ENCODE results near the gene SND1. TPM values are rescaled to one million over a fixed set of nuclear protein-coding genes. Genes with fewer than 3 reads are reported as not detected.

Gene SND1
- 100 to 1,000 TPM; 260 to 267 (median 267) TPM for total RNA-seq

DNA sequence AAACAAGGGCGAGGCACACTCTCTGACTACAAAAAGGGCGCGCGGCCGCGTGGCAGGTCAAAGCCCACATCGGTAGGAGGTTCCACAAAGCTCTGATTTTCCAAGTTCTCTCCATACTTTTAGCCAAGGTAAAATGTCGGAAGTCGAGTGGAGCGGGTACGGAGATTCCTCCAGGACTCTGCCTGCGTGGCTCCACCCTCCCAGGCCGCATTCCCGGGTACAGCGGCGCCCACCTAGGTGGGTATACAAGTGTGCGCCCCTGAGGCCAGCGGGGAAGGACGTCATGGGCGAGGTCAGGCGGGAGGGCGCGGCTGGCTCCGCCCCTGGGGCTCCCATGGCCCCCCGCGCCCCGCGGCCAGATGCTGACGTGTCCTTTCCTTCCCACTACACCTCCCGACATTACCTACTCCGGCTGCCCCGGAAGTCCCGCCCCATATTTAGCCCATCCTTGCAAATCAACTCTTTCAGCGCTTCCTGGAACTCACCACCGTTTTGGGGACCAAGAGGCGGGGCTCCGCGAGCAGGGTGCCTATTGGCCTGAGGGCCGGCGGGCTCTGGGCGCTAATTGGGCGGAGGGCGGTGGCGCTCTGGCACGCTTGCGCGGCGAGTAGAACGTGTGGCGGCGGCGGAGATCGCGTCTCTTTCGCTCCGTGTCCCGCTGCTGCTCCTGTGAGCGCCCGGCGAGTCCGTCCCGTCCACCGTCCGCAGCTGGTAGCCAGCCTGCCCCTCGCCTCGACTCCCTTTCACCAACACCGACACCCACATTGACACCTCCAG is at the start of gene SND1:
Gene SND1, plus strand, starts transcription at position 639 of the 777 bp plus-strand sequence. CDS start 180 bp downstream, outside the sequence.
- peak within 1 kb of the TSS; percentile 100 for H3K4me3 Mint-ChIP-seq
- H3K9me3 Mint-ChIP-seq, result no peaks in the 10 kb centered on the region
- peaks cover 51% of the 10 kb centered on the region for H3K4me1 Mint-ChIP-seq (ENCODE audit: low read depth)
- peak; percentile 96 for ATAC-seq
- DNase-seq, result peak; percentile 97
- H3K27me3 Mint-ChIP-seq (ENCODE audit: low read depth), result no peaks in the 10 kb centered on the region
- H3K36me3 Mint-ChIP-seq (ENCODE audit: insufficient read depth), result peaks cover 17% of the 10 kb centered on the region

DNA sequence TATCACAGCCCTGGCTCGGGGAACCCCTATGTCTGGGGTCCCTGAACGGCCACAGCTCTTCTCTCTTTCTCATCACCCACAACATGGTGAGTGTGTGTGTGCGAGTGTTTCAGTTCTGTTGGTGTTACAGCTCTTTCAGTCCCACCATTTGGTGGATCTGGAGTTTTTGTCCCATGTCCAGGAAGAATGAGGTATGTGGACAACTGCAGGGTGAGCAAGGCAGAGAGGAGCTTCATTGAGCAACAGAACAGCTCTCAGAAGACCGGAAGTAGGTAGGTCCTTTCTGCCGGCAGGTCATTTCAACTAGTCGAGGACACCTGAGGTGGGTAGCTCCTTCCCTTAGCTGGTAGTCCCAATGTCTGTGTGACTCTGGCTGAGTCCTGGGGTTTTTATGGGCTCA is 43.5 kb upstream of the SND1 start:
- DNase-seq (no peak), ATAC-seq (no peak)
- Mint-ChIP-seq H3K36me3 (ENCODE audit: insufficient read depth) (no peaks in the 10 kb centered on the region), H3K9me3 (no peaks in the 10 kb centered on the region), H3K4me1 (ENCODE audit: low read depth) (no peaks in the 10 kb centered on the region), H3K27me3 (ENCODE audit: low read depth) (peaks cover 18% of the 10 kb centered on the region), H3K4me3 (no peak overlapping the region)

GRCh38 chr7:127609297-127609696 is 42.7 kb upstream of the SND1 start:
- peaks cover 20% of the 10 kb centered on the region for H3K27me3 Mint-ChIP-seq (ENCODE audit: low read depth)
- H3K4me1 Mint-ChIP-seq (ENCODE audit: low read depth), result no peaks in the 10 kb centered on the region
- DNase-seq (no peak), ATAC-seq (no peak)
- H3K36me3 Mint-ChIP-seq (ENCODE audit: insufficient read depth), result no peaks in the 10 kb centered on the region
- H3K4me3 Mint-ChIP-seq, result no peak overlapping the region
- H3K9me3 Mint-ChIP-seq, result no peaks in the 10 kb centered on the region

- DNase-seq, result no peak
- H3K9me3 Mint-ChIP-seq, result no peaks in the 10 kb centered on the region
- H3K36me3 Mint-ChIP-seq (ENCODE audit: insufficient read depth), result no peaks in the 10 kb centered on the region
- no peak overlapping the region for H3K4me3 Mint-ChIP-seq
- H3K27me3 Mint-ChIP-seq (ENCODE audit: low read depth), result peaks cover 25% of the 10 kb centered on the region
- H3K4me1 Mint-ChIP-seq (ENCODE audit: low read depth), result no peaks in the 10 kb centered on the region
- ATAC-seq, result no peak
These were observed 39.7 kb upstream of the SND1 start for GRCh38 chr7:127612263-127612662.

GRCh38 chr7:127616724-127617123 is 35.3 kb upstream of the SND1 start:
- no peaks in the 10 kb centered on the region for H3K36me3 Mint-ChIP-seq (ENCODE audit: insufficient read depth)
- ATAC-seq (no peak), DNase-seq (no peak)
- no peaks in the 10 kb centered on the region for H3K9me3 Mint-ChIP-seq
- no peak overlapping the region for H3K4me3 Mint-ChIP-seq
- H3K4me1 Mint-ChIP-seq (ENCODE audit: low read depth), result peaks cover 5% of the 10 kb centered on the region
- H3K27me3 Mint-ChIP-seq (ENCODE audit: low read depth), result peaks cover 55% of the 10 kb centered on the region

GRCh38 chr7:127618042-127618441 is 34.0 kb upstream of the SND1 start, which contains the start of gene PAX4:
PAX4 (minus strand) TSS chr7:127618142; CDS start chr7:127615928, 2,214 bp downstream.
- ATAC-seq (no peak), DNase-seq (no peak)
- Mint-ChIP-seq H3K27me3 (ENCODE audit: low read depth) (peaks cover 47% of the 10 kb centered on the region), H3K36me3 (ENCODE audit: insufficient read depth) (no peaks in the 10 kb centered on the region), H3K4me1 (ENCODE audit: low read depth) (peaks cover 5% of the 10 kb centered on the region), H3K9me3 (no peaks in the 10 kb centered on the region), H3K4me3 (no peak within 1 kb of the TSS)

DNA sequence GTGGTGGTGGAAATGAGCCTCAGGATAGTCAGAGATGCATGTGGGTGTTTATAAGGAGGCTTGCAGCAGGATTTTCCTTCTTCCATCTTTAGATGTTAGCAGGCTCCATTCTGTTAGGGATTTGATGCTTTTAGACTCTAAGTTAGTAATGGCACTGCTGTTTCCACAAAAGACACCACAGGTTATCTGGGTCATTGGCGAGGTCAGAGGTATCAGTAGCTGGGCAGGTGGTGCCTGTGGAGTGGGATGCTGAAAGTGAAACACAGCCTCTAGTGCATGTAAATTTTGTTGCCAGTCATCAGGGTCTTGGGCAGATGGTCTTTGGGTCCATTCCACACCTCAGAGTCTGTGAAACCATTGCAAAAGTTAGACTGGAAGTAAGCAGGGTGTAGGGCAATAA is 33.2 kb upstream of the SND1 start:
- Mint-ChIP-seq H3K9me3 (no peaks in the 10 kb centered on the region), H3K27me3 (ENCODE audit: low read depth) (peaks cover 45% of the 10 kb centered on the region), H3K4me3 (no peak overlapping the region), H3K36me3 (ENCODE audit: insufficient read depth) (no peaks in the 10 kb centered on the region), H3K4me1 (ENCODE audit: low read depth) (peaks cover 5% of the 10 kb centered on the region)
- no peak for DNase-seq
- no peak for ATAC-seq

DNA sequence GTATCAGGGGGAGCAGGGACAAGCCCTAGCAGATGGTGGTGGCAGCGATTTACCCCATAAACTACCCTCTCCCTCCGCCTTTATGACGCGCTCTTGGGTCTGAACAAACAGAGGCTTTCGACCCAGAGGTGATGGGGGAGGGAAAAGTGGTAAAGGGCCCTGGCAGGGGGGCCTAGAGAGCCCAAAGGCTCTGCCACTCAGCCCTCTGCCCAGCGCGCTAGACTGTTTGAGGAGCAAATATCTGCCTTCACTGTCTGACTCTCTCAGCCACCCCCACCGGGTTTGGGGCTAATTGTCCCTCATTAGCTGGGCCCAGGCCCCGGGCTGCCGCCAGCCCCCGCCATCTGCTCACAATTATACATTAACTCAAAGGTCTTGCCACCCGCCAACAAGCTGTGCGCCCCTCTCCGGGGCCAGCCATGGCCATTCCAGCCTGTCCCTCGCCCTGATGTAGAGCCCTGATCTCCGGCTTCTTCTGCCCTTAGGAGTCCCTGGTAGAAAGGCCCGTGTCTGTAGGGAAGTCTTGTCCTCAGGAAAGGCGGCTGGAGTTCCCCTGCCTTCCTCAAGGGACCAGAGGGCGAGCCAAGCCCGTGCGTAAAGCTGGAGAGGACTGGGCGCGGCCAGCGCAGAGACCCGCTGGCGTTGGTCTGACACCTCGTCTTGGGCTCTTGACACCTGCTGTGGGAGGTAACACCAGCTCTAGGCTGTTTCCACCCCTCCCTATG is 32.2 kb upstream of the SND1 start:
- no peak for ATAC-seq
- DNase-seq, result no peak
- H3K27me3 Mint-ChIP-seq (ENCODE audit: low read depth), result peaks cover 49% of the 10 kb centered on the region
- no peaks in the 10 kb centered on the region for H3K9me3 Mint-ChIP-seq
- H3K4me3 Mint-ChIP-seq, result no peak overlapping the region
- no peaks in the 10 kb centered on the region for H3K36me3 Mint-ChIP-seq (ENCODE audit: insufficient read depth)
- H3K4me1 Mint-ChIP-seq (ENCODE audit: low read depth), result peaks cover 5% of the 10 kb centered on the region

DNA sequence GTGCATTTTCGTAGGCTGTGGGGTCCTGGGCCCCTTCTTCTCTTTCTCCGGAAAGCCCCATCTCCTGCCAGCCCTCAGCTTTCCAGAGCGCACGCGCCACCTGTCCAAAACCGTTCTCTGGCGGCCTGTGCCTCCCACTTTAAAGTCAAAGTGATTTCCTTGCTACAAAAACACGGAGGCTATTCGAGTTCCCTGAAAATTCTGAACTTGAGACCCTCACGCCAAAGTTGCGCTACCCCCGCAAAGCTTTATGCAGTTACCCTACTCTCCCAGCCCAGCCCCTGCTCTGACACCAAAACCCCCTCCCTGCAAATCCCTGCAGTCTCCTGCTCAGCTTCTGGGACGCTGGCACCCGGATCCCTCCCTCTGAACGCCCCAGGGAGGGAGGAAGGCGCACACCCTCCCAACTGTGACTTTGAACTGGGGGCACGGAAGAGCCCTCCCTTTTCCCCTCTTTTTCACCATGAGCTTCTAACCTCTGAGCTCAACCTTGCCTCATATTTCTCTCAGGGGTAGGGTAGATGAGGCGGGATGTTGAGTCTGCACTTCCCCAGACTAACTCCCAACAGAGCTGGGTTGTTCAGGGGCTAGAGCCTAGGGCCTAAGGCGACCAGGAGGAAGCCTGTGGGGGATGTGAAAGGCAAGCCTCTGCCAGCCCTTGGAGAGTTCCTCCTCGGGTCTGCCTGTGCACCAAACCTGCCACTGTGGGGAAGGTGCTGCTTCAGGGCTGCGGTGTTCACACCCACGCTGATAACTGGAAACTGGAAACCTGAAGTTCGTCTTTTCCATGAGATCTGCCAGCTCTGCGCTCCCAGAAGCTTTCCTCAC is 31.4 kb upstream of the SND1 start:
- Mint-ChIP-seq H3K27me3 (ENCODE audit: low read depth) (peaks cover 50% of the 10 kb centered on the region), H3K36me3 (ENCODE audit: insufficient read depth) (no peaks in the 10 kb centered on the region), H3K4me3 (no peak overlapping the region), H3K9me3 (no peaks in the 10 kb centered on the region), H3K4me1 (ENCODE audit: low read depth) (peaks cover 5% of the 10 kb centered on the region)
- ATAC-seq (peak; percentile 4 to 27), DNase-seq (no peak)

GRCh38 chr7:127625331-127625730 is 26.7 kb upstream of the SND1 start:
- Mint-ChIP-seq H3K4me1 (ENCODE audit: low read depth) (peaks cover 5% of the 10 kb centered on the region), H3K27me3 (ENCODE audit: low read depth) (peaks cover 26% of the 10 kb centered on the region), H3K9me3 (no peaks in the 10 kb centered on the region), H3K4me3 (no peak overlapping the region), H3K36me3 (ENCODE audit: insufficient read depth) (no peaks in the 10 kb centered on the region)
- DNase-seq (no peak), ATAC-seq (no peak)

DNA sequence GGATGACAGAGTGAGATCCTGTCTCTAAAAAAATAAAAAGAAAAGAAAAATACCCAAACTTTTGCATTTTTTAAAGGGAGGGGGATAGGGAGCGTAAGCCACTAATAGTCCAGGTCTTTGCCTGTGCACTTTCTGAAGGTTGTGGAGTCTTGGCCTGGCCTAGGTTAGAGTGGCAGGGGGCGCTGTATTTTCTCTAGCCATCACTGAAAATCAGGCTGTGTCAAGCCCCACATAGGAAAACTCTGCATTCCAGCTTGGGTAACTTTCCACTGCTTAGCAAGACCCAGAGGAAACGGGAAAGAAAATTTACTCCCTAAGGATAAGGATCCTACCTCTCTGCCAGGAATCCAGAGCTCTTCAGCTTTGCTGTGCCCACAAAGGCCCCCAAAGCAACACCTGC is 23.5 kb upstream of the SND1 start:
- H3K9me3 Mint-ChIP-seq, result no peaks in the 10 kb centered on the region
- H3K4me1 Mint-ChIP-seq (ENCODE audit: low read depth), result no peaks in the 10 kb centered on the region
- H3K27me3 Mint-ChIP-seq (ENCODE audit: low read depth), result peaks cover 29% of the 10 kb centered on the region
- no peaks in the 10 kb centered on the region for H3K36me3 Mint-ChIP-seq (ENCODE audit: insufficient read depth)
- ATAC-seq, result no peak
- H3K4me3 Mint-ChIP-seq, result no peak overlapping the region
- DNase-seq, result no peak

- Mint-ChIP-seq H3K4me1 (ENCODE audit: low read depth) (no peaks in the 10 kb centered on the region), H3K36me3 (ENCODE audit: insufficient read depth) (no peaks in the 10 kb centered on the region), H3K9me3 (no peaks in the 10 kb centered on the region), H3K27me3 (ENCODE audit: low read depth) (peaks cover 28% of the 10 kb centered on the region), H3K4me3 (no peak overlapping the region)
- ATAC-seq (no peak), DNase-seq (peak; percentile 29)
These were observed 22.6 kb upstream of the SND1 start for GRCh38 chr7:127629268-127629854.

DNA sequence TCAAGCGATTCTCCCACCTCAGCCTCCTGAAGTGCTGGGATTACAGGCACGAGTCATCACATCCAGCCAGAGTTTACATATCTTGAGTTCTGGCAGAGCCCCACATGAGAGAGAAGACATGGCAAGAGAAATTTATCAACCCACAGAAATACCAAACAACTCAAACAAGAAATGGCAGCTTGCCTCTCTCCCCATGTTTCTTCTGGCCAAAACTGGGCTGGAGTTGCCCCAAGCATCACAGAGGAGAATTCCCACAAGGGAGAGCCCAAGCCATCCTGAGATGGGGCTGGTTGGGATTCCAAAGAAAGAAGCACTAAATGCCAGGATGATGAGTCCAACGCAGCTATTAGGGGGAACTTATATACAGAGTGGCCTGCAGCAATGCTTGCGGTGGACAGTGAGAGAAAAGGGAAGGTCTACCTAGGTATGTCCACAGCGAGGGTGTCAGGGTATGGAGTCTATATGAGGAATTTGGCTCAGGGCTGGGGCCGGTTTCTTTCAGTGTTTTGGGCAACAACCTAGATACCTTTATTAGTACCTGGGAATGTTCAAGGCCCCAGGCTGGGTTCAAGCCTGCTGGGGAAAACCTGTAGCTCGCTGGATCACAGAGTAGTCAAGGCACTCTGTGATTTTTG is 19.6 kb upstream of the SND1 start:
- no peak overlapping the region for H3K4me3 Mint-ChIP-seq
- H3K27me3 Mint-ChIP-seq (ENCODE audit: low read depth), result peaks cover 26% of the 10 kb centered on the region
- ATAC-seq (no peak), DNase-seq (no peak)
- H3K4me1 Mint-ChIP-seq (ENCODE audit: low read depth), result peaks cover 2% of the 10 kb centered on the region
- no peaks in the 10 kb centered on the region for H3K36me3 Mint-ChIP-seq (ENCODE audit: insufficient read depth)
- H3K9me3 Mint-ChIP-seq, result no peaks in the 10 kb centered on the region
